Fibroblast of gingiva (primary cell): Measurements from ENCODE around the gene ZBTB2.
"Not testable (repeated sequence)": the region's sequence is repeated elsewhere in the genome, so short reads cannot be mapped to it uniquely, and the experiment has no call there.

ENCODE experiments used
- DNase-seq: peaks from one replicate; pipeline ENCODE4 v3.0.0-alpha.2; 2011; ENCODE audit warnings: low read depth

ZBTB2 gene

GRCh38 chr6:151370509-151371078 is 20.8 kb downstream of the ZBTB2 start:
- DNase-seq: no peak

- no peak for DNase-seq
Observed at GRCh38 chr6:151365233-151365632, 26.1 kb downstream of the ZBTB2 start.

GRCh38 chr6:151359486-151359885 is 31.9 kb downstream of the ZBTB2 start:
- DNase-seq: no peak

GRCh38 chr6:151358475-151358874 is 32.9 kb downstream of the ZBTB2 start:
- DNase-seq: no peak

GRCh38 chr6:151357758-151358436 is 33.5 kb downstream of the ZBTB2 start:
- DNase-seq: peak; percentile 15

- not testable (repeated sequence) for DNase-seq
Observed at GRCh38 chr6:151356983-151357382, 34.4 kb downstream of the ZBTB2 start.

GRCh38 chr6:151353795-151354194 is 37.6 kb downstream of the ZBTB2 start:
- no peak for DNase-seq

GRCh38 chr6:151352410-151353396 is 38.7 kb downstream of the ZBTB2 start:
- no peak for DNase-seq

GRCh38 chr6:151351731-151352130 is 39.6 kb downstream of the ZBTB2 start:
- no peak for DNase-seq

- DNase-seq: no peak
Observed at GRCh38 chr6:151351146-151351700, 40.1 kb downstream of the ZBTB2 start.

GRCh38 chr6:151350442-151351145 is 40.8 kb downstream of the ZBTB2 start:
- DNase-seq: no peak

GRCh38 chr6:151349651-151350270 is 41.6 kb downstream of the ZBTB2 start:
- no peak for DNase-seq

- DNase-seq: not testable (repeated sequence)
Observed at GRCh38 chr6:151342750-151343149, 48.6 kb downstream of the ZBTB2 start.

GRCh38 chr6:151341476-151342195 is 49.7 kb downstream of the ZBTB2 start:
- no peak for DNase-seq

GRCh38 chr6:151340219-151340978 is 51.0 kb downstream of the ZBTB2 start:
- DNase-seq: peak; percentile 56

GRCh38 chr6:151339369-151339768 is 52.0 kb downstream of the ZBTB2 start:
- DNase-seq: no peak

- DNase-seq: no peak
Observed at GRCh38 chr6:151338651-151339200, 52.6 kb downstream of the ZBTB2 start.

- no peak for DNase-seq
Observed at GRCh38 chr6:151335930-151336329, 55.4 kb downstream of the ZBTB2 start.

- DNase-seq: peak; percentile 71
Observed at GRCh38 chr6:151330130-151330696, 61.1 kb downstream of the ZBTB2 start.
